PC-9 (cell line): ENCODE results near the gene MOGAT1.

Experiments
- EZH2 ChIP-seq: fragments of 200-600 bp; sonication (generic); IDR thresholded peaks from 2 replicates; pipeline ENCODE4 v1.8.0; 2017; ENCODE audit warnings: antibody characterized with exemption, low read depth
- TF ChIP-seq, protein P1 (sequence below): fragments of 200-600 bp; sonication (generic); conservative IDR thresholded peaks from 2 replicates; pipeline ENCODE4 v1.6.1; 2017; ENCODE audit warnings: mixed run types, antibody characterized with exemption, mild to moderate bottlenecking, moderate library complexity

DNA sequence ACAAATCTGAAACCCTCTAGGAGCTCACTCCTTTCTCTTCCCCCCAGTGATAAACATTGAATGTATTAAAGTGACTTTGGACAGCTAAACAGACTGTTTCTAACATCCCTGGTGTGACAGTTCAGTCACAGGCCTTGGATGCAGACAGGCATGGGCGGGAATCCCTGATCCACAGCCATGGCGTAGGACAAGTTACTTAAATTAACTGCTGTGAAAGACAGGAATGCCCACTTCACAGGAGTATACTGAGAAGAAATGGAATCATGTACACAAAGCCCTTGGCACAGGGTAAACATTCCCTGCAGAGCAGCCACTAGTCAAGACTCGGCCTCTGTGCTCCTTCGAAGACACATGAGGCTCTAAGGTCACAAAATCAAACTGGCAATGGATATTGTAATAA is 49.6 kb upstream of the MOGAT1 start:
- TF ChIP-seq, protein P1, sequence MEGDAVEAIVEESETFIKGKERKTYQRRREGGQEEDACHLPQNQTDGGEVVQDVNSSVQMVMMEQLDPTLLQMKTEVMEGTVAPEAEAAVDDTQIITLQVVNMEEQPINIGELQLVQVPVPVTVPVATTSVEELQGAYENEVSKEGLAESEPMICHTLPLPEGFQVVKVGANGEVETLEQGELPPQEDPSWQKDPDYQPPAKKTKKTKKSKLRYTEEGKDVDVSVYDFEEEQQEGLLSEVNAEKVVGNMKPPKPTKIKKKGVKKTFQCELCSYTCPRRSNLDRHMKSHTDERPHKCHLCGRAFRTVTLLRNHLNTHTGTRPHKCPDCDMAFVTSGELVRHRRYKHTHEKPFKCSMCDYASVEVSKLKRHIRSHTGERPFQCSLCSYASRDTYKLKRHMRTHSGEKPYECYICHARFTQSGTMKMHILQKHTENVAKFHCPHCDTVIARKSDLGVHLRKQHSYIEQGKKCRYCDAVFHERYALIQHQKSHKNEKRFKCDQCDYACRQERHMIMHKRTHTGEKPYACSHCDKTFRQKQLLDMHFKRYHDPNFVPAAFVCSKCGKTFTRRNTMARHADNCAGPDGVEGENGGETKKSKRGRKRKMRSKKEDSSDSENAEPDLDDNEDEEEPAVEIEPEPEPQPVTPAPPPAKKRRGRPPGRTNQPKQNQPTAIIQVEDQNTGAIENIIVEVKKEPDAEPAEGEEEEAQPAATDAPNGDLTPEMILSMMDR = no peak
- TF ChIP-seq EZH2 = no peak
